ENCODE measurements around the gene C14orf132. TPM values are rescaled to one million over a fixed set of nuclear protein-coding genes. Genes with fewer than 3 reads are reported as not detected.
A peak's percentile ranks its signal among the peaks of the same experiment; 100 is the strongest.

Gene C14orf132
- total and polyA plus RNA-seq, 2 of the 4 experiments (the other 2 are of a cell fraction) = 6.3 to 13.5 TPM

- H3K4me3 ChIP-seq (ENCODE audit: insufficient read depth, low read depth, low read length) = no peak overlapping the region
- in situ Hi-C loops (cut with MboI; ENCODE audit: low sequenced_read_pairs) = no loop called here
- no peak overlapping the region for H4K5ac ChIP-seq (ENCODE audit: low read depth, low read length)
- no peaks in the 10 kb centered on the region for H3K9me3 ChIP-seq (ENCODE audit: control insufficient read depth, insufficient read depth, low read length)
- intact Hi-C loops (cut with micrococcal nuclease) = no loop called here
- H3K4me2 ChIP-seq (ENCODE audit: low read depth, low read length) = no peak overlapping the region
- H2BK20ac ChIP-seq (ENCODE audit: low read depth, low read length) = no peak overlapping the region
- no TSS peak for BruUV-seq (replicated peaks)
- H2BK15ac ChIP-seq (ENCODE audit: low read depth, low read length) = no peak overlapping the region
- H2AFZ ChIP-seq (replicated peaks; ENCODE audit: low read length, poor library complexity) = no peak overlapping the region
- TF ChIP-seq ELK1 (IDR thresholded peaks at IDR 0.05; ENCODE audit: borderline replicate concordance, low read depth, low read length) (no peak), POLR2A (IDR thresholded peaks at IDR 0.05; ENCODE audit: low read depth, low read length) (no peak), RFX5 (IDR thresholded peaks at IDR 0.05; ENCODE audit: low read depth, low read length) (no peak), MAZ (IDR thresholded peaks at IDR 0.05; ENCODE audit: borderline replicate concordance, low read depth, low read length) (no peak), SMC3 (IDR thresholded peaks at IDR 0.05; ENCODE audit: low read depth, low read length) (no peak), FOS (IDR thresholded peaks at IDR 0.05; ENCODE audit: low read depth, low read length) (no peak), RCOR1 (IDR thresholded peaks at IDR 0.05; ENCODE audit: insufficient replicate concordance, low read length) (no peak), CTCF (conservative IDR thresholded peaks at IDR 0.05; ENCODE audit: low read depth, low read length) (no peak), BHLHE40 (IDR thresholded peaks at IDR 0.05; ENCODE audit: low read depth, low read length) (no peak), MXI1 (IDR thresholded peaks at IDR 0.05; ENCODE audit: borderline replicate concordance, low read depth, low read length) (no peak), CEBPB (IDR thresholded peaks at IDR 0.05; ENCODE audit: low read depth, low read length) (no peak)
- no peak overlapping the region for H3K27ac ChIP-seq (ENCODE audit: insufficient read depth, low read length)
- H3K14ac ChIP-seq (replicated peaks; ENCODE audit: low read depth, low read length) = no peak overlapping the region
- H2BK5ac ChIP-seq (ENCODE audit: low read depth, low read length, poor library complexity, severe bottlenecking) = no peak overlapping the region
- H2AK5ac ChIP-seq (ENCODE audit: low read depth, low read length) = no peak overlapping the region
- no peaks in the 10 kb centered on the region for H3K27me3 ChIP-seq (ENCODE audit: control insufficient read depth, insufficient read depth, low read length)
- no peak overlapping the region for H2AK9ac ChIP-seq (replicated peaks; ENCODE audit: low read depth, low read length, poor library complexity)
- H3K36me3 ChIP-seq (ENCODE audit: control insufficient read depth, insufficient read depth, low read length) = peaks cover 23% of the 10 kb centered on the region
- no peak overlapping the region for H3K18ac ChIP-seq (ENCODE audit: low read depth, low read length)
- no peak overlapping the region for H3K56ac ChIP-seq (ENCODE audit: extremely low read depth, insufficient read depth, low read length)
- ATAC-seq (ENCODE audit: low read depth) = no peak
- no peak overlapping the region for H3K9ac ChIP-seq (ENCODE audit: low read depth, low read length)
- H3K4me1 ChIP-seq (ENCODE audit: control insufficient read depth, insufficient read depth, low read length) = peaks cover 3% of the 10 kb centered on the region; the same call in 1 of the 2 replicates
- no peak overlapping the region for H4K8ac ChIP-seq (ENCODE audit: low read depth in 2 of 2, low read length in 2 of 2)
- peak; percentile 7 for DNase-seq
- peaks cover 12% of the 10 kb centered on the region for H3K9me1 ChIP-seq (ENCODE audit: insufficient read depth, low read length)
- H2BK120ac ChIP-seq (ENCODE audit: low read depth, low read length) = no peak overlapping the region
- no peak overlapping the region for H4K91ac ChIP-seq (ENCODE audit: insufficient read depth, low read depth, low read length)
- dilution Hi-C loops (cut with HindIII; ENCODE audit: low sequenced_read_pairs, unreplicated experiment) = no loop called here
- ChIA-PET CTCF (no interaction called here), POLR2A (ENCODE audit: unreplicated experiment) (no interaction called here)
- peaks cover 44% of the 10 kb centered on the region for H4K20me1 ChIP-seq (ENCODE audit: insufficient read depth, low read length)
- H3K79me1 ChIP-seq (ENCODE audit: low read depth in 1 of 2, low read length in 2 of 2) = peaks cover 35 to 66% of the 10 kb centered on the region in 2 experiments
- H3K4ac ChIP-seq (ENCODE audit: low read depth, low read length) = no peak overlapping the region
- H3K23ac ChIP-seq (ENCODE audit: low read depth, low read length) = no peak overlapping the region
Observed at GRCh38 chr14:96047101-96047500, 7.9 kb downstream of the C14orf132 start.
